HepG2 (cell line): ENCODE data around the gene CD300A. TPM values are rescaled to one million over a fixed set of nuclear protein-coding genes. Genes with fewer than 3 reads are reported as not detected.

ENCODE experiments used
- CREM ChIP-seq, 2 experiments: sonication (generic) in 1 of 2; formaldehyde crosslinking in 1 of 2; IDR thresholded peaks; 2 replicates each; pipeline versions ENCODE4 v1.4.0 to v1.6.1; 2016 to 2020; ENCODE audit warnings: antibody characterized with exemption in 1 of 2, mild to moderate bottlenecking in 1 of 2, missing genetic modification reagents in 1 of 2
- FOXA1 ChIP-seq, 2 experiments: fragments of 450-650 bp in 1 of 2; sonication (generic) in 1 of 2; formaldehyde crosslinking in 1 of 2; IDR thresholded peaks; 2 replicates each; pipeline versions ENCODE4 v1.4.0 to v1.6.1; 2016 to 2020; ENCODE audit warnings: missing genetic modification reagents in 1 of 2
- KIAA2018 ChIP-seq: sonication (generic); formaldehyde crosslinking; IDR thresholded peaks from 2 replicates; pipeline ENCODE4 v1.5.0; 2020; ENCODE audit warnings: mild to moderate bottlenecking, missing genetic modification reagents, borderline replicate concordance
- MYC ChIP-seq: sonication (generic); formaldehyde crosslinking; IDR thresholded peaks from 2 replicates; pipeline ENCODE4 v1.9.0; 2021; ENCODE audit warnings: missing genetic modification reagents, borderline replicate concordance
- SAP130 ChIP-seq: IDR thresholded peaks from 2 replicates; pipeline ENCODE4 v1.6.1; 2016; ENCODE audit warnings: low read depth
- STAT5B ChIP-seq: sonication (generic); formaldehyde crosslinking; IDR thresholded peaks from 2 replicates; pipeline ENCODE4 v1.4.0; 2020; ENCODE audit warnings: missing genetic modification reagents
- TCF7L2 ChIP-seq: IDR thresholded peaks from 2 replicates; pipeline ENCODE4 v1.6.1; 2011; ENCODE audit warnings: mild to moderate bottlenecking, low read depth, low read length, moderate library complexity
- ZBTB7A ChIP-seq: sonication (generic); formaldehyde crosslinking; IDR thresholded peaks from 2 replicates; pipeline ENCODE4 v1.8.0; 2022; ENCODE audit warnings: mild to moderate bottlenecking, missing genetic modification reagents
- ZFY ChIP-seq: sonication (generic); formaldehyde crosslinking; IDR thresholded peaks from 2 replicates; pipeline ENCODE4 v1.4.0; 2020; ENCODE audit warnings: missing genetic modification reagents
- ZMAT5 ChIP-seq: sonication (generic); formaldehyde crosslinking; IDR thresholded peaks from 2 replicates; pipeline ENCODE4 v1.5.0; 2020; ENCODE audit warnings: mild to moderate bottlenecking, low read depth, missing genetic modification reagents, borderline replicate concordance
- ZNF205 ChIP-seq: IDR thresholded peaks from 2 replicates; pipeline ENCODE4 v1.6.1; 2018; ENCODE audit warnings: missing biosample characterization, missing genetic modification reagents
- ZNF451 ChIP-seq: sonication (generic); formaldehyde crosslinking; IDR thresholded peaks from 2 replicates; pipeline ENCODE4 v1.5.0; 2020; ENCODE audit warnings: mild to moderate bottlenecking, missing genetic modification reagents
- ZNF512B ChIP-seq: sonication (generic); formaldehyde crosslinking; IDR thresholded peaks from 2 replicates; pipeline ENCODE4 v1.5.1; 2020; ENCODE audit warnings: missing genetic modification reagents, mild to moderate bottlenecking, borderline replicate concordance
- ZNF572 ChIP-seq: sonication (generic); formaldehyde crosslinking; IDR thresholded peaks from 2 replicates; pipeline ENCODE4 v1.5.1; 2020; ENCODE audit warnings: mild to moderate bottlenecking, missing genetic modification reagents
- polyA plus RNA-seq, 8 experiments: library from polyadenylated mRNA; depleted of rRNA in 3 of 8; stranded (reverse) in 7 of 8; unstranded in 1 of 8; fragments of >200 nt; fragmentation: Illumina TruSeq in 4 of 8; extraction: Trizol in 4 of 8; gene quantifications; 2 replicates each; pipeline versions ENCODE4 v1.2.1 to v1.2.3, GENCODE V29; 2011 to 2016; ENCODE audit warnings: low read depth in 4 of 8, missing spikeins in 1 of 8, mixed read lengths in 1 of 8; ENCODE audit not compliant: insufficient read depth in 1 of 8
- total RNA-seq, 5 experiments: library from RNA; depleted of rRNA; stranded (reverse); fragments of >200 nt; fragmentation: Illumina TruSeq; extraction: Trizol; gene quantifications; 2 replicates each; pipeline ENCODE4 v1.2.3, GENCODE V29; 2016; ENCODE audit warnings: low read depth in 1 of 5

Gene CD300A
- total and polyA plus RNA-seq, 2 of the 13 experiments (the other 11 are each of a cell fraction or from before 2014, with no cell fraction given), result not detected

- TF ChIP-seq ZNF572, result no peak; the same call in 1 of the 2 replicates
- peak; percentile 79; the same call in 1 of the 2 replicates for TF ChIP-seq KIAA2018 (CRISPR knock-in tag)
- no peak; the same call in none of the 2 replicates for TF ChIP-seq ZNF205 (CRISPR knock-in tag)
- TF ChIP-seq FOXA1 (IDR thresholded peaks at IDR 0.05), result no peak
- peak; percentile 53 for TF ChIP-seq FOXA1 (CRISPR knock-in tag; IDR thresholded peaks at IDR 0.05)
- peak; percentile 54; the same call in 1 of the 2 replicates for TF ChIP-seq ZNF512B (CRISPR knock-in tag)
- TF ChIP-seq ZNF451, result peak; percentile 72
- TF ChIP-seq ZBTB7A, result peak; percentile 51
- peak; percentile 77; the same call in 1 of the 2 replicates for TF ChIP-seq SAP130 (CRISPR knock-in tag)
- no peak for TF ChIP-seq STAT5B
- TF ChIP-seq ZFY, result peak; percentile 85
- peak; percentile 29; the same call in 1 of the 2 replicates for TF ChIP-seq MYC (CRISPR knock-in tag)
- TF ChIP-seq ZMAT5, result no peak
- TF ChIP-seq CREM (IDR thresholded peaks at IDR 0.05), result peak; percentile 34
- TF ChIP-seq CREM (CRISPR knock-in tag; IDR thresholded peaks at IDR 0.05), result peak; percentile 7; the same call in 1 of the 2 replicates
- no peak for TF ChIP-seq TCF7L2
These were observed 35.5 kb upstream of the CD300A start (continued) for GRCh38 chr17:74430706-74431567.
